ENCODE results near the gene NAV1.

DNA sequence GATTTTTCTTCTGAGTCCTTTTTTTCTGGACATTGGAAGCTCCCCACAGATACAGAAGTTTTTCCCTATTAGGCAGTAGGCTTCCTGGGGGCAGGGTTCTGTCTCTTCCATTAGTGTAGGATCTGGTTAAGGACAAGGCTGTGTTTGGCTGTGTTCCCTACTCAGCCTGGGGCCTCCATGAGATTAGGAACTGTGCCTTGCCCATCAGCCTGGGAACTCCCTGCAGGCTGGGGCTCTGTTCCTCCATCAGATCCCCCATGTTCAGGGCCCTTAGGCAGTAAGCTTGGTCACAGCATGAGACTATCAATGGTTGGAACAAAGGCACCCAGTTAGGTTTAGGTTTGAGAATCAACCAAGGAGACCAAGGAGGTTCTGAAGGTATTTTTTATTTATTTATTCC lies 22.7 kb downstream of the NAV1 start:
- TF ChIP-seq EZH2 (IDR thresholded peaks at IDR 0.05; ENCODE audit: insufficient read depth, poor library complexity, severe bottlenecking): no peak
- no peak for TF ChIP-seq EZH2phosphoT487 (IDR thresholded peaks at IDR 0.05; ENCODE audit: insufficient read depth, low read depth)
